HCT116 (cell line): ENCODE data around the gene ADORA2B. TPM values are rescaled to one million over a fixed set of nuclear protein-coding genes. Genes with fewer than 3 reads are reported as not detected.
A peak's percentile ranks its signal among the peaks of the same experiment; 100 is the strongest.

Experiments
- ATAC-seq: fragments of 200-7000 bp; cut with Tn5 transposase; 2 replicates; pipeline ENCODE4 v1.9.1; 2020; ENCODE audit warnings: mild to moderate bottlenecking, moderate library complexity
- BruUV-seq: library from RNA; stranded (reverse); fragments of 400-500 nt; replicated peaks from 2 replicates; lab custom pipeline; 2021; lab: Mats Ljungman, UMichigan
- CTCF ChIA-PET: fragments of 300-600 bp; sonication (Branson Sonifier 250); formaldehyde crosslinking; loops from one replicate; lab custom pipeline; 2021; ENCODE audit warnings: antibody characterized with exemption; lab: Charles Lee
- POLR2A ChIA-PET: fragments of 300-600, 350-600 bp; sonication (Branson Sonifier 250); formaldehyde crosslinking; loops from one replicate; lab custom pipeline; 2021; ENCODE audit warnings: antibody characterized with exemption; lab: Charles Lee
- RAD21 ChIA-PET, 2 experiments: fragments of 300-600 bp; sonication (Branson Sonifier 250); formaldehyde crosslinking; loops; one replicate each; lab custom pipeline; 2023; ENCODE audit warnings: low total read pairs in 2 of 2; ENCODE audit not compliant: uncharacterized antibody in 2 of 2, unreplicated experiment in 2 of 2, low non-redundant PET in 1 of 2; lab: Charles Lee
- DNase-seq: peaks from one replicate; pipeline ENCODE4 v3.0.0-alpha.2; 2010; ENCODE audit warnings: low read depth, low spot score
- H2AFZ ChIP-seq: fragments of 200-600 bp; shearing (Covaris generic), sonication (generic); 2 replicates; pipeline ENCODE4 v1.6.1; 2017; ENCODE audit warnings: low read depth, mixed run types, mixed read lengths, antibody characterized with exemption, low read length; ENCODE audit not compliant: poor library complexity, severe bottlenecking
- H3K27ac ChIP-seq: 2 replicates; pipeline ENCODE4 v1.5.1; 2012; ENCODE audit warnings: low read depth, low read length
- H3K27me3 ChIP-seq: fragments of 200-600 bp; sonication (generic); 2 replicates; pipeline ENCODE4 v1.6.1; 2016; ENCODE audit warnings: mixed run types, low read length, mixed read lengths; ENCODE audit not compliant: insufficient read depth
- H3K36me3 ChIP-seq, 2 experiments: fragments of 200-500 bp in 1 of 2; fragments of 200-600 bp in 1 of 2; sonication (Bioruptor generic) in 1 of 2; sonication (generic) in 1 of 2; 2 replicates each; pipeline versions ENCODE4 v1.5.1 to v1.6.1; 2014 to 2016; ENCODE audit warnings: low read length in 2 of 2, inconsistent platforms in 1 of 2, mixed read lengths in 1 of 2, mixed run types in 1 of 2; ENCODE audit not compliant: insufficient read depth in 2 of 2, control insufficient read depth in 1 of 2
- H3K4me1 ChIP-seq, 2 experiments: fragments of 200-600 bp in 1 of 2; sonication (generic) in 1 of 2; 2 replicates each; pipeline versions ENCODE4 v1.5.1 to v1.6.1; 2012 to 2017; ENCODE audit warnings: low read length in 2 of 2, inconsistent platforms in 1 of 2, mild to moderate bottlenecking in 1 of 2, mixed read lengths in 1 of 2, mixed run types in 1 of 2, moderate library complexity in 1 of 2; ENCODE audit not compliant: insufficient read depth in 2 of 2, control insufficient read depth in 1 of 2
- H3K4me2 ChIP-seq: fragments of 200-600 bp; sonication (generic); 2 replicates; pipeline ENCODE4 v1.6.1; 2017; ENCODE audit warnings: mixed run types, low read length, mixed read lengths
- H3K4me3 ChIP-seq, 2 experiments: fragments of 200-600 bp in 1 of 2; sonication (generic) in 1 of 2; replicated peaks in 1 of 2; 2 replicates each; pipeline ENCODE4 v1.5.1; 2011 to 2016; ENCODE audit warnings: low read length in 2 of 2, control low read depth in 1 of 2, low read depth in 1 of 2, mild to moderate bottlenecking in 1 of 2, mixed read lengths in 1 of 2, mixed run types in 1 of 2
- H3K79me2 ChIP-seq: fragments of 200-600 bp; sonication (generic); 2 replicates; pipeline ENCODE4 v1.6.1; 2017; ENCODE audit warnings: mild to moderate bottlenecking, mixed run types, low read length, moderate library complexity, mixed read lengths; ENCODE audit not compliant: insufficient read depth
- H3K9ac ChIP-seq: fragments of 200-600 bp; sonication (generic); 2 replicates; pipeline ENCODE4 v1.6.1; 2016; ENCODE audit warnings: low read length, mixed read lengths
- H3K9me2 ChIP-seq: fragments of 200-600 bp; sonication (generic), shearing (Covaris generic); 2 replicates; pipeline ENCODE4 v1.6.1; 2017; ENCODE audit warnings: mixed run types, mild to moderate bottlenecking, moderate library complexity; ENCODE audit not compliant: insufficient read depth
- H3K9me3 ChIP-seq, 2 experiments: fragments of 200-500 bp in 1 of 2; fragments of 200-600 bp in 1 of 2; sonication (Bioruptor generic) in 1 of 2; sonication (generic) in 1 of 2; 2 replicates each; pipeline ENCODE4 v1.6.1; 2014 to 2017; ENCODE audit warnings: low read length in 2 of 2, mixed read lengths in 2 of 2, inconsistent platforms in 1 of 2, low read depth in 1 of 2, mild to moderate bottlenecking in 1 of 2, mixed run types in 1 of 2, moderate library complexity in 1 of 2; ENCODE audit not compliant: control insufficient read depth in 1 of 2, insufficient read depth in 1 of 2
- H4K20me1 ChIP-seq: fragments of 200-600 bp; sonication (generic), shearing (Covaris generic); 2 replicates; pipeline ENCODE4 v1.6.1; 2017; ENCODE audit warnings: mixed run types, mild to moderate bottlenecking, moderate library complexity; ENCODE audit not compliant: insufficient read depth
- CEBPB ChIP-seq: IDR thresholded peaks from 2 replicates; pipeline ENCODE4 v1.6.1; 2012; ENCODE audit warnings: low read depth
- EGR1 ChIP-seq: IDR thresholded peaks from 2 replicates; pipeline ENCODE4 v1.6.1; 2012; ENCODE audit warnings: low read depth
- ELF1 ChIP-seq: IDR thresholded peaks from 2 replicates; pipeline ENCODE4 v1.6.1; 2012; ENCODE audit warnings: low read depth, borderline replicate concordance
- EZH2 ChIP-seq: fragments of 200-600 bp; sonication (generic); IDR thresholded peaks from 2 replicates; pipeline ENCODE4 v1.6.1; 2017; ENCODE audit warnings: antibody characterized with exemption, mixed run types
- EZH2phosphoT487 ChIP-seq: fragments of 200-600 bp; IDR thresholded peaks from 2 replicates; pipeline ENCODE4 v1.6.1; 2018; ENCODE audit warnings: antibody characterized with exemption, borderline replicate concordance
- FOSL1 ChIP-seq: IDR thresholded peaks from 2 replicates; pipeline ENCODE4 v1.6.1; 2012; ENCODE audit warnings: low read depth
- JUND ChIP-seq: IDR thresholded peaks from 2 replicates; pipeline ENCODE4 v1.6.1; 2012
- POLR2A ChIP-seq: IDR thresholded peaks from 2 replicates; pipeline ENCODE4 v1.7.0; 2011; ENCODE audit warnings: borderline replicate concordance; ENCODE audit not compliant: insufficient read depth, insufficient read length; ENCODE audit errors: extremely low read depth
- POLR2AphosphoS5 ChIP-seq: IDR thresholded peaks from 2 replicates; pipeline ENCODE4 v1.6.1; 2011; ENCODE audit warnings: mild to moderate bottlenecking, low read depth, low read length, moderate library complexity
- RAD21 ChIP-seq: IDR thresholded peaks from 2 replicates; pipeline ENCODE4 v1.6.1; 2012; ENCODE audit warnings: low read depth, mild to moderate bottlenecking
- SP1 ChIP-seq: IDR thresholded peaks from 2 replicates; pipeline ENCODE4 v1.6.1; 2012; ENCODE audit warnings: low read depth
- TCF7L2 ChIP-seq: IDR thresholded peaks from 2 replicates; pipeline ENCODE4 v1.7.0; 2011; ENCODE audit warnings: borderline replicate concordance, inconsistent platforms; ENCODE audit not compliant: insufficient read depth, insufficient read length; ENCODE audit errors: extremely low read depth
- ZBTB33 ChIP-seq: IDR thresholded peaks from 2 replicates; pipeline ENCODE4 v1.6.1; 2011; ENCODE audit warnings: mild to moderate bottlenecking, low read length, moderate library complexity; ENCODE audit not compliant: insufficient replicate concordance; ENCODE audit errors: extremely low read depth
- ZFX ChIP-seq: fragments of 450-650 bp; IDR thresholded peaks from 2 replicates; pipeline ENCODE4 v1.6.1; 2017
- intact Hi-C: fragments of 100-400 bp; cut with micrococcal nuclease; formaldehyde crosslinking; loops from 2 replicates; pipeline ENCODE4 v1.10.0; 2022
- total RNA-seq: library from RNA; stranded (reverse); gene quantifications from one replicate; pipeline ENCODE4 v1.2.1, GENCODE V29; 2021; ENCODE audit not compliant: unreplicated experiment
- TF ChIP-seq, protein P1 (sequence below): IDR thresholded peaks from 2 replicates; pipeline ENCODE4 v1.6.1; 2012
- TF ChIP-seq, protein P2 (sequence below): IDR thresholded peaks from 2 replicates; pipeline ENCODE4 v1.6.1; 2012; ENCODE audit warnings: low read depth
- TF ChIP-seq, protein P3 (sequence below): IDR thresholded peaks from 2 replicates; pipeline ENCODE4 v1.6.1; 2012
- TF ChIP-seq, protein P4 (sequence below), 3 experiments: fragments of 200-600 bp in 1 of 3; sonication (generic) in 1 of 3; IDR thresholded peaks in 2 of 3; conservative IDR thresholded peaks in 1 of 3; 2 replicates each; pipeline ENCODE4 v1.5.1; 2012 to 2017; ENCODE audit warnings: low read depth in 2 of 3, low read length in 2 of 3, antibody characterized with exemption in 1 of 3, borderline replicate concordance in 1 of 3, control low read depth in 1 of 3, mild to moderate bottlenecking in 1 of 3, mixed read lengths in 1 of 3, mixed run types in 1 of 3, moderate library complexity in 1 of 3; ENCODE audit not compliant: insufficient read depth in 1 of 3

Gene ADORA2B
- total RNA-seq, 1 experiment from 2014 or later, result 47.5 TPM

DNA sequence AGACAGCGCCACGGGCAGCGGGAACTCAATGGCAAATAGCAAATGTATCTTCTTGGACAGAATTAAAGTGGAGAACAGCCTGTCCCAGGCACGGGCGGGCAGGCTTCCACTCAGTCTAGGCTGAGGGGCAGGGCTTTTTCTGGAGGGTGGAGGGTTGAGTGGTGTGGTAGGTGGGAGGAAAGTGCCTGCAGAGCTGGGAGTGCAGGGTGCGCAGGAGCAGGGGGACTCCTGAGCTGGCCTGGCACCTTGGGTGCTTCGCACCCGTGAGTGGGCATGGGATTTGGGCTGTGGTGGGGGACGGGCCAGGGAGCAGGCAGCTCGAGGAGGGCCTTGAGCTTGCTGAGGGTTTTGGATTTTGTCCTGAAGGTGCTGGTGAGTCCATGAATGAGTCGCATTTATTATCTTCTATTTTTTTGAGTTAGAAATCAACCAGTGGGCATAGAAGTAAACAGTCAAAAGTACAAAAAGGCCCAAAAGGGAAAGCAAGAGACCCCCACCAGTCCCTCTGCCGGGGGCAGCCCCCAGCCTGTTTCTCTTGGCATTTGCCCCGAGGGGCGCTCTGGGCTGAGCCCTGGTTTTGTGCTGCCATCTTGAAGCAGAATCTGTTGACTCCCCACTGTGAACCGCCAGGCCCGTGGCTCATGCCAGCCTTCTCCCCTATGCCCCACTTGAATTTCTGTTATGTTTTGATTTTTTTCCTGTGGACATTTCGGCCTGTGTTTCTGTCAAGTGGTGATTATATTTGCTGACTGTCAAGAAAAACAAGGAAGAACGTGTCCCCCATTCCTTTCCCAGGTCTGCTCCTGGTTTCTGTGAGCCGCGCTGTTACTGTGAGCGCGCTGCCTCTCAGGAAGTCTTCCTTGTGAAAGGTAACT lies 8.2 kb downstream of the ADORA2B start:
- ChIA-PET CTCF (interaction anchor here (1.4 kb wide), 1 partner anchor 8 kb away, joined by 8 read pairs; the partner anchor contains the start of gene ADORA2B), RAD21 (interaction anchor here (0.5 to 0.6 kb wide), 2 partner anchors 11 to 13 kb away, joined by 3 read pairs; no protein-coding TSS in a partner anchor), POLR2A (interaction anchor here (1.0 to 2.1 kb wide), 4 partner anchors 8 to 46 kb away, joined by 3 to 9 read pairs (median 6); partner anchors contain the start of genes ADORA2B, TTC19 and ZSWIM7)
- Histone ChIP-seq H3K9ac (peak overlapping the region; percentile 79), H3K27ac (peak overlapping the region; percentile 92), H3K9me2 (no peaks in the 10 kb centered on the region), H3K79me2 (peaks cover 99% of the 10 kb centered on the region), H3K4me3 (no peak overlapping the region), H2AFZ (no peak overlapping the region), H3K4me2 (peak overlapping the region; percentile 80), H4K20me1 (no peaks in the 10 kb centered on the region), H3K27me3 (no peaks in the 10 kb centered on the region), H3K4me1 (peaks cover 64 to 92% of the 10 kb centered on the region in 2 experiments), H3K9me3 (no peaks in the 10 kb centered on the region), H3K36me3 (peaks cover 0 to 12% of the 10 kb centered on the region in 2 experiments; a peak in 1 of 4 replicates)
- DNase-seq (no peak), ATAC-seq (no peak)
- BruUV-seq, result no TSS peak
- intact Hi-C loops, result no loop called here
- TF ChIP-seq ELF1, result no peak
- TF ChIP-seq FOSL1, result no peak
- TF ChIP-seq EZH2, result no peak
- TF ChIP-seq, protein P1, sequence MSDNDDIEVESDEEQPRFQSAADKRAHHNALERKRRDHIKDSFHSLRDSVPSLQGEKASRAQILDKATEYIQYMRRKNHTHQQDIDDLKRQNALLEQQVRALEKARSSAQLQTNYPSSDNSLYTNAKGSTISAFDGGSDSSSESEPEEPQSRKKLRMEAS, result no peak
- no peak for TF ChIP-seq EZH2phosphoT487
- TF ChIP-seq TCF7L2, result no peak
- TF ChIP-seq JUND, result no peak
- no peak for TF ChIP-seq ZFX
- TF ChIP-seq, protein P2, sequence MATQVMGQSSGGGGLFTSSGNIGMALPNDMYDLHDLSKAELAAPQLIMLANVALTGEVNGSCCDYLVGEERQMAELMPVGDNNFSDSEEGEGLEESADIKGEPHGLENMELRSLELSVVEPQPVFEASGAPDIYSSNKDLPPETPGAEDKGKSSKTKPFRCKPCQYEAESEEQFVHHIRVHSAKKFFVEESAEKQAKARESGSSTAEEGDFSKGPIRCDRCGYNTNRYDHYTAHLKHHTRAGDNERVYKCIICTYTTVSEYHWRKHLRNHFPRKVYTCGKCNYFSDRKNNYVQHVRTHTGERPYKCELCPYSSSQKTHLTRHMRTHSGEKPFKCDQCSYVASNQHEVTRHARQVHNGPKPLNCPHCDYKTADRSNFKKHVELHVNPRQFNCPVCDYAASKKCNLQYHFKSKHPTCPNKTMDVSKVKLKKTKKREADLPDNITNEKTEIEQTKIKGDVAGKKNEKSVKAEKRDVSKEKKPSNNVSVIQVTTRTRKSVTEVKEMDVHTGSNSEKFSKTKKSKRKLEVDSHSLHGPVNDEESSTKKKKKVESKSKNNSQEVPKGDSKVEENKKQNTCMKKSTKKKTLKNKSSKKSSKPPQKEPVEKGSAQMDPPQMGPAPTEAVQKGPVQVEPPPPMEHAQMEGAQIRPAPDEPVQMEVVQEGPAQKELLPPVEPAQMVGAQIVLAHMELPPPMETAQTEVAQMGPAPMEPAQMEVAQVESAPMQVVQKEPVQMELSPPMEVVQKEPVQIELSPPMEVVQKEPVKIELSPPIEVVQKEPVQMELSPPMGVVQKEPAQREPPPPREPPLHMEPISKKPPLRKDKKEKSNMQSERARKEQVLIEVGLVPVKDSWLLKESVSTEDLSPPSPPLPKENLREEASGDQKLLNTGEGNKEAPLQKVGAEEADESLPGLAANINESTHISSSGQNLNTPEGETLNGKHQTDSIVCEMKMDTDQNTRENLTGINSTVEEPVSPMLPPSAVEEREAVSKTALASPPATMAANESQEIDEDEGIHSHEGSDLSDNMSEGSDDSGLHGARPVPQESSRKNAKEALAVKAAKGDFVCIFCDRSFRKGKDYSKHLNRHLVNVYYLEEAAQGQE, result no peak
- TF ChIP-seq, protein P3, sequence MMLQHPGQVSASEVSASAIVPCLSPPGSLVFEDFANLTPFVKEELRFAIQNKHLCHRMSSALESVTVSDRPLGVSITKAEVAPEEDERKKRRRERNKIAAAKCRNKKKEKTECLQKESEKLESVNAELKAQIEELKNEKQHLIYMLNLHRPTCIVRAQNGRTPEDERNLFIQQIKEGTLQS, result no peak
- TF ChIP-seq, protein P4, sequence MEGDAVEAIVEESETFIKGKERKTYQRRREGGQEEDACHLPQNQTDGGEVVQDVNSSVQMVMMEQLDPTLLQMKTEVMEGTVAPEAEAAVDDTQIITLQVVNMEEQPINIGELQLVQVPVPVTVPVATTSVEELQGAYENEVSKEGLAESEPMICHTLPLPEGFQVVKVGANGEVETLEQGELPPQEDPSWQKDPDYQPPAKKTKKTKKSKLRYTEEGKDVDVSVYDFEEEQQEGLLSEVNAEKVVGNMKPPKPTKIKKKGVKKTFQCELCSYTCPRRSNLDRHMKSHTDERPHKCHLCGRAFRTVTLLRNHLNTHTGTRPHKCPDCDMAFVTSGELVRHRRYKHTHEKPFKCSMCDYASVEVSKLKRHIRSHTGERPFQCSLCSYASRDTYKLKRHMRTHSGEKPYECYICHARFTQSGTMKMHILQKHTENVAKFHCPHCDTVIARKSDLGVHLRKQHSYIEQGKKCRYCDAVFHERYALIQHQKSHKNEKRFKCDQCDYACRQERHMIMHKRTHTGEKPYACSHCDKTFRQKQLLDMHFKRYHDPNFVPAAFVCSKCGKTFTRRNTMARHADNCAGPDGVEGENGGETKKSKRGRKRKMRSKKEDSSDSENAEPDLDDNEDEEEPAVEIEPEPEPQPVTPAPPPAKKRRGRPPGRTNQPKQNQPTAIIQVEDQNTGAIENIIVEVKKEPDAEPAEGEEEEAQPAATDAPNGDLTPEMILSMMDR (IDR thresholded peaks at IDR 0.05 in 2 of 3, conservative IDR thresholded peaks at IDR 0.05 in 1 of 3; ENCODE audit: borderline replicate concordance in 1 of 3, insufficient read depth in 1 of 3, low read depth in 2 of 3, low read length in 2 of 3), result no peak
- TF ChIP-seq POLR2AphosphoS5, result no peak
- TF ChIP-seq RAD21, result no peak
- no peak for TF ChIP-seq EGR1
- no peak for TF ChIP-seq SP1
- no peak for TF ChIP-seq POLR2A
- no peak for TF ChIP-seq CEBPB
- TF ChIP-seq ZBTB33, result no peak
